IPS-18c (cell line): ENCODE results near the gene ZNF784.

Source experiments
- H3K4me3 ChIP-seq: 2 replicates; pipeline ENCODE4 v1.7.0; 2013; ENCODE audit warnings: low read depth, mild to moderate bottlenecking, low read length, moderate library complexity; ENCODE audit not compliant: insufficient read depth
- H3K9me3 ChIP-seq: one replicate; pipeline ENCODE4 v1.6.1; 2013; ENCODE audit warnings: mild to moderate bottlenecking, low read length, moderate library complexity; ENCODE audit not compliant: control insufficient read depth, insufficient read depth

The ZNF784 gene

DNA sequence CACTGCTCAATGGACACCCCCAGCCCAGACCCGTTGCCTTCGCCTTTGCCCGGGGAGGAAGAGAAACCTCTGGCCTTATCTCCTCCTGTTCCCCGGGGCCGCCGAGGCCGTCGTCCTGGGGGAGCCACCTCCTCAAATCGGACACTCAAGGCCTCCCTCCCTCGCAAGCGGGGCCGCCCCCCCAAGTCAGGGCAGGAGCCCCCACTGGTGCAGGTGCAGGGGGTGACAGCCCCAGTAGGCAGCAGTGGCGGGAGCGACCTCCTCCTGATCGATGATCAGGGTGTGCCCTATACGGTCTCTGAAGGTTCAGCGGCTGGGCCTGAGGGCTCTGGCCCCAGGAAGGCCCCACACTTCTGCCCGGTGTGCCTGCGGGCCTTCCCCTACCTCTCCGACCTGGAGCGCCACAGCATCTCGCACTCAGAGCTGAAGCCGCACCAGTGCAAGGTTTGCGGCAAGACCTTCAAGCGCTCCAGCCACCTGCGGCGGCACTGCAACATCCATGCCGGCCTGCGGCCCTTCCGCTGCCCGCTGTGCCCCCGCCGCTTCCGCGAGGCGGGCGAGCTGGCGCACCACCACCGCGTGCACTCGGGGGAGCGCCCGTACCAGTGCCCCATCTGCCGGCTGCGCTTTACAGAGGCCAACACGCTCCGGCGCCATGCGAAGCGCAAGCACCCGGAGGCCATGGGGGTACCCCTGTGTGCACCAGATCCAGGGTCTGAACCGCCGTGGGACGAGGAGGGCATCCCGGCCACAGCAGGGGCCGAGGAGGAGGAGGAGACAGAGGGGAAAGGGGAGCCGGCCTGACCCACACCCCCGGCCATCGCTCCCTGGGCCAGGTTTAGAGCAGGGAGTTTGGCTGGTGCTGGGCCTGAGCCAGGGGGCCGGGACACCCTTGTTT, 22.0 kb downstream of the ZNF784 start:
- Histone ChIP-seq H3K9me3 (no peaks in the 10 kb centered on the region), H3K4me3 (no peak overlapping the region)

- peak overlapping the region; percentile 65 for H3K4me3 ChIP-seq
Measured at GRCh38 chr19:55601084-55601483, 23.3 kb downstream of the ZNF784 start.

GRCh38 chr19:55600662-55601028, 23.7 kb downstream of the ZNF784 start:
- Histone ChIP-seq H3K4me3 (peak overlapping the region; percentile 65), H3K9me3 (no peaks in the 10 kb centered on the region)

More at GRCh38 chr19:55601084-55601483, 23.3 kb downstream of the ZNF784 start:
- H3K9me3 ChIP-seq = no peaks in the 10 kb centered on the region

DNA sequence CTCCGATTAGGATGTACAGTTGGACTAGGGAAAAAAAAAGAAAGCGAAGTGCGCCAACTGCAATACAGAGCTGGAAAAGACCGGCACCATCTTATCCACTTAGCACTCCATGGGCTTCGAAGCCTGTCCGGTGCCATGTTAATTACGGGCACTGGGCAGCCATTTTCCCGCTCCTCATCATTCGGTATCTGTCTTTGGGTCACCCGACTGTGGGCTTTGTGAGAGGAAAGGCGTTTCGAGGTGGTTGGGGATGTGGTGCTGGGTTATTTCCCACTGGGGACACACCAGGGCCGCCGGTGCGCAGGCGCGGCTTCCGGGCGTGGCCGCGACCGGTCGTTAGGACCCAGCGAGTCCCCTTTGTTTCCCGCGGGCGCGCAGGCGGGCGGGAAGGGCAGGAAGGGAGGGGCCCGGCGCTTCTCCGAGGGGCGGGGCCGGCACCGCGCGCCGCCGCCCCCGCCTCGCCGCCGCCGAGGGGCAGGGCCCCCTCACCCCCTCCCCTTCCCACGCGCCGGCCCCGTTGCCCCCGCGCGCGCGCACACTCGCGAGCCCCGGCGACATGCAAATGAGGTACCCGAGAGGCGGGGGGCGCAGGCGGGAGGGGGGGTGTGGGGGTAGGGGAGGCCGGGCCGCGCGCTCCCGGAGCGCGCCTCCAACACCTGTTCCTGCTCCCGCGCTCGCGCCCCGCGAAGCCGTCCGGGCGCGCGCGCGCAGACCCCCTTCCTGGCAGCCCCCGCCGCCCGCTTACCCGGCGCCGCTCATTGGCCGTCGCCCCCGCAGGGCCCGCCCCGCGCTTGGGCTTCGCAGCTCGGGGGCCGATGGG, 24.3 kb downstream of the ZNF784 start, which contains the start of gene ZNF524:
Gene ZNF524, plus strand, starts transcription at position 447 of the 820 bp plus-strand sequence. CDS start 1,825 bp downstream, outside the sequence.
- Histone ChIP-seq H3K4me3 (peak within 1 kb of the TSS; percentile 77), H3K9me3 (no peaks in the 10 kb centered on the region)

- Histone ChIP-seq H3K4me3 (peak within 1 kb of the TSS; percentile 77), H3K9me3 (no peaks in the 10 kb centered on the region)
Measured at GRCh38 chr19:55599468-55599841, 24.9 kb downstream of the ZNF784 start, which contains the start of gene FIZ1. Gene FIZ1, minus strand, starts transcription at chr19:55599517. Its CDS starts 1,652 bp downstream, at chr19:55597865.

- Histone ChIP-seq H3K4me3 (peak overlapping the region; percentile 77), H3K9me3 (no peaks in the 10 kb centered on the region)
Measured at GRCh38 chr19:55598719-55599467, 25.5 kb downstream of the ZNF784 start.

- Histone ChIP-seq H3K4me3 (no peak overlapping the region; the same call in 1 of the 2 replicates), H3K9me3 (no peaks in the 10 kb centered on the region)
Measured at GRCh38 chr19:55598034-55598433, 26.3 kb downstream of the ZNF784 start.

DNA sequence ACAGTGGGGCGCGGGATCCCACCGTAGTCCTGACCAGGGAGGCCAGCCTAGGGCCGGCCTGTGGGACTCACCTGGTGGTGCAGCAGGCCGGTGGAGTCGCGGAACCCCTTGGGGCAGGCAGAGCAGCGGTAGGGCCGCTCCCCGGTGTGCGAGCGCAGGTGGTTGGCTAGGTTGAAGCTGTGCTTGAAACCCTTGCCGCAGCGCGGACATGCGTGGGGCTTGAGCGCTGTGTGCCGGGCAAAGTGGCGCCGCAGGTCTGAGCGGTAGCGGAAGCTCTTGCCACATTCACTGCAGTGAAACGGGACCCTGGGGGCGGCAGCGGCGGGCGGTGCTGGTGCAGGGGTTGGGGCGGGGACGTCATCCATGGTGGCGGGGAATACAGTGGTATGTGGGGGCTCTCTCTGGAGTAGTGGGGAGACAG, 26.9 kb downstream of the ZNF784 start:
- no peaks in the 10 kb centered on the region for H3K9me3 ChIP-seq
- no peak overlapping the region; the same call in 1 of the 2 replicates for H3K4me3 ChIP-seq

- H3K4me3 ChIP-seq = no peak overlapping the region
- H3K9me3 ChIP-seq = no peaks in the 10 kb centered on the region
Measured at GRCh38 chr19:55596304-55596703, 28.1 kb downstream of the ZNF784 start.

- no peak overlapping the region for H3K4me3 ChIP-seq
- no peaks in the 10 kb centered on the region for H3K9me3 ChIP-seq
Measured at GRCh38 chr19:55594996-55595545, 29.3 kb downstream of the ZNF784 start.

DNA sequence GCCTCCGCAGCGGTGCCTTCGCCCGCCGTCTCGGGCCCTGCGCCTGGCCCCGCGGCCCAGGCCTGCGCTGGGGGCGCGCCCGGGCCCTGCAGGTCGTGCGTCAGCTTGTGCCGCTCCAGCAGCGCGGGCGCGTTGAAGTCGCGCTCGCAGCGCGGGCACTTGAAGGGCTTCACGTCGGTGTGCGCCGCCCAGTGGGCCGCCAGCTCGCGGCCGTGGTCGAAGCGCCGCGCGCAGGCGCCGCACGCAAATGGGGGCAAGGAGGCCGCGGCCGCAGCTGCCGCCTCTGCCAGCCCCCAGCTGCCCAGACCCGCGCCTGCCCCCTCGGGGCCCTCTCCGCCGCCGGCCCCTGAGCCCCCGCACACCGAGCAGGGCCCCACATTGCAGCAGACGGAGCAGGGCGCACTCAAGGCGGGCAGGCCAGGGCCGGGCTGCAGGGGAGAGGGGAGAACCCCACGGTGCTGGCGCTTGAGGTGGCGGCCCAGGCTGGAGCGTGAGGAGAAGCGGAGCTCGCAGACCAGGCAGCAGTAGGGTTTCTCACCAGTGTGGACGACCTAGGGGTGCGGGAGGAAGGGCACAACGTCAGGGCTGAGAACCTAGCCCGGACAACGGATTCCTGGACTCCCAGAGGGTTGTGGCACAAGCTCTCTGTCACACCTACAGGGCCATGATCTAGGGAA, 31.1 kb downstream of the ZNF784 start:
- Histone ChIP-seq H3K9me3 (no peaks in the 10 kb centered on the region), H3K4me3 (no peak overlapping the region)

GRCh38 chr19:55592391-55593090, 31.8 kb downstream of the ZNF784 start:
- no peaks in the 10 kb centered on the region for H3K9me3 ChIP-seq
- H3K4me3 ChIP-seq = no peak overlapping the region

DNA sequence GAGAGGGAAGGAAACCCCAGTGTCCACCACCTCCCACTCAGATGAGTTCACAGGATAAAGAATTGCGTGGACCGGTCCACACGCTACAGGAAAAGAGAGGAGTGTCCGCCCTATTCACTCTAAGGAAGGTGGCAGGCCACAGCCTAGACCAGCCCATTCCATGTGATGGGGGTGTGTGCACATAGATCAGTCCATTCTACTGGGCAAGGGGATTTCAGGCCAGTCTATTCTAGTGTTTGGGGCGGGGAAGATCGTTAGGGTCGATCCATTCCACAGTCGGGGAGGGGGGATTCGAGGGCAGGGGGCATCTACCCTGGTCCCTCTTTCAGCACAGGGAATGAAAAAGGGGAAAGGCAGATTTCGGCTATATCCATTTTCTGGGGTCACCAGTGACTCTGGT, 32.8 kb downstream of the ZNF784 start:
- H3K4me3 ChIP-seq = no peak overlapping the region
- no peaks in the 10 kb centered on the region for H3K9me3 ChIP-seq

- no peaks in the 10 kb centered on the region for H3K9me3 ChIP-seq
- H3K4me3 ChIP-seq = no peak overlapping the region
Measured at GRCh38 chr19:55590617-55591016, 33.7 kb downstream of the ZNF784 start.

- Histone ChIP-seq H3K4me3 (no peak overlapping the region), H3K9me3 (no peaks in the 10 kb centered on the region)
Measured at GRCh38 chr19:55590109-55590508, 34.3 kb downstream of the ZNF784 start.

GRCh38 chr19:55588738-55589137, 35.6 kb downstream of the ZNF784 start:
- Histone ChIP-seq H3K9me3 (no peaks in the 10 kb centered on the region), H3K4me3 (no peak overlapping the region)
